A673 (cell line): ENCODE data around the gene ELAC1.

Experiments used
- EZH2 ChIP-seq: fragments of 200-600 bp; sonication (generic); IDR thresholded peaks from 2 replicates; pipeline ENCODE4 v1.6.1; 2017; ENCODE audit warnings: borderline replicate concordance, low read depth, mild to moderate bottlenecking, mixed read lengths, antibody characterized with exemption, low read length; ENCODE audit not compliant: poor library complexity, severe bottlenecking
- TF ChIP-seq, protein P1 (sequence below): fragments of 300-800, 200-600 bp; sonication (generic); conservative IDR thresholded peaks from 2 replicates; pipeline ENCODE4 v1.5.1; 2017; ENCODE audit warnings: low read depth, mild to moderate bottlenecking, antibody characterized with exemption, low read length, moderate library complexity, mixed read lengths

DNA sequence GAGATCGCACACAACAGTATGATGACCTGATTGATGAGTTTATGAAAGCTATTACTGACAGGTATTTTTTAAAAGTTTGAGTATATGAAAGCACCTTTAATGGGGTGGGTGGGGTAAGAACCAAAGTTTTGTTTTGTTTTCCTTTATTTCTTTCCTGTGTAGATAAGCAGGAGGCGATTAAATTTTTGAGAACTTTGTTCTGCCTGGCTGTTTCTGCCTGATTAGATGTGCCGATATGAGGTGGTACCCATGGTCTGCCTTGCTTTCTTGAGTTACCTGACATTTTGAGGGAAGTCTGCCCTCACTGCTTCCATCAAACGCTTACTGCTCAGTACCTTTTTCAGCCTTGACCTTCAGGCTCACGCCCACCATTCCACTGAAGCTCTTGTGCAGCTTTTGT lies 49.7 kb upstream of the ELAC1 start:
- TF ChIP-seq, protein P1, sequence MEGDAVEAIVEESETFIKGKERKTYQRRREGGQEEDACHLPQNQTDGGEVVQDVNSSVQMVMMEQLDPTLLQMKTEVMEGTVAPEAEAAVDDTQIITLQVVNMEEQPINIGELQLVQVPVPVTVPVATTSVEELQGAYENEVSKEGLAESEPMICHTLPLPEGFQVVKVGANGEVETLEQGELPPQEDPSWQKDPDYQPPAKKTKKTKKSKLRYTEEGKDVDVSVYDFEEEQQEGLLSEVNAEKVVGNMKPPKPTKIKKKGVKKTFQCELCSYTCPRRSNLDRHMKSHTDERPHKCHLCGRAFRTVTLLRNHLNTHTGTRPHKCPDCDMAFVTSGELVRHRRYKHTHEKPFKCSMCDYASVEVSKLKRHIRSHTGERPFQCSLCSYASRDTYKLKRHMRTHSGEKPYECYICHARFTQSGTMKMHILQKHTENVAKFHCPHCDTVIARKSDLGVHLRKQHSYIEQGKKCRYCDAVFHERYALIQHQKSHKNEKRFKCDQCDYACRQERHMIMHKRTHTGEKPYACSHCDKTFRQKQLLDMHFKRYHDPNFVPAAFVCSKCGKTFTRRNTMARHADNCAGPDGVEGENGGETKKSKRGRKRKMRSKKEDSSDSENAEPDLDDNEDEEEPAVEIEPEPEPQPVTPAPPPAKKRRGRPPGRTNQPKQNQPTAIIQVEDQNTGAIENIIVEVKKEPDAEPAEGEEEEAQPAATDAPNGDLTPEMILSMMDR: no peak
- no peak for TF ChIP-seq EZH2
